ENCODE data around the gene NACA2. TPM values are rescaled to one million over a fixed set of nuclear protein-coding genes. Genes with fewer than 3 reads are reported as not detected.

NACA2 gene
- total RNA-seq, 1 donor, result not detected

DNA sequence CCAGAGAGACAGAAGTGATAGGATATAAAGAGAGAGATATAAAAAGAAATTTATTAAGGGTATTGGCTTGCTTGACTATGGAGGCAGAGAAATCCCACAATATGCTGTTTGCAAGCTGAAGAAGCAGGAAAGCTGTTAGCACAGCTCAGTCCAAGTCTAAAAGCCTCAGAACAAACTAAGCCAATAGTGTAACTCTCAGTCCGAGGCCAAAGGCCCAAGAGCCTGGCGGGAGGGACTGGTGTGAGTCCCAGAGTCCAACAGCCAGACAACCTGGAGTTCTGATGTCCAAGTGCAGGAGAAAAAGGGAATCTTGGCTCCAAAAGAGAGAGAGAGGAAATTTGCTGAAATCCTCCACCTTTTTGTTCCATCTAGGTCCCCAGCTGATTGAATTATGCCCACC is 30.3 kb upstream of the NACA2 start:
- no peak for DNase-seq (ENCODE audit: low read depth)

DNA sequence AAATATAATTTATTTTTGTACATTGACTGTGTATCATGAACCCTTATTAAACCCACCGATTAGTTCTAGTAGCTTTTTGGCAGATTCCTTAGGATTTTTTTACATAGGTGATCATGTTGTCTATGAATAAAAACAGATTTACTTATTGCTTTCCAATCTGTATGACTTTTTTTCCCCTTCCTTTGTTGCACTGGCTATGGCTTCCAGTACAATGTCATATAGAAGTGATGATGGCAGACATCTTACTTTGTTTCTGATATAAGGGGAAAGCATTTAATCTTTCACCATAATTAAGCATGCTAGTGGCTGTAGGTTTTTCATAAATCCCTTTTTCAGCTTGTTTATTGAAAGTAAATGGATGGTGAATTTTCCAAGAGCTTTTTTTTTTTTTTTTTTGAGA is 28.9 kb upstream of the NACA2 start:
- H3K4me3 ChIP-seq (ENCODE audit: low read depth, low read length), result no peak overlapping the region
- no peak for DNase-seq (ENCODE audit: low read depth)
- TF ChIP-seq, protein P1, sequence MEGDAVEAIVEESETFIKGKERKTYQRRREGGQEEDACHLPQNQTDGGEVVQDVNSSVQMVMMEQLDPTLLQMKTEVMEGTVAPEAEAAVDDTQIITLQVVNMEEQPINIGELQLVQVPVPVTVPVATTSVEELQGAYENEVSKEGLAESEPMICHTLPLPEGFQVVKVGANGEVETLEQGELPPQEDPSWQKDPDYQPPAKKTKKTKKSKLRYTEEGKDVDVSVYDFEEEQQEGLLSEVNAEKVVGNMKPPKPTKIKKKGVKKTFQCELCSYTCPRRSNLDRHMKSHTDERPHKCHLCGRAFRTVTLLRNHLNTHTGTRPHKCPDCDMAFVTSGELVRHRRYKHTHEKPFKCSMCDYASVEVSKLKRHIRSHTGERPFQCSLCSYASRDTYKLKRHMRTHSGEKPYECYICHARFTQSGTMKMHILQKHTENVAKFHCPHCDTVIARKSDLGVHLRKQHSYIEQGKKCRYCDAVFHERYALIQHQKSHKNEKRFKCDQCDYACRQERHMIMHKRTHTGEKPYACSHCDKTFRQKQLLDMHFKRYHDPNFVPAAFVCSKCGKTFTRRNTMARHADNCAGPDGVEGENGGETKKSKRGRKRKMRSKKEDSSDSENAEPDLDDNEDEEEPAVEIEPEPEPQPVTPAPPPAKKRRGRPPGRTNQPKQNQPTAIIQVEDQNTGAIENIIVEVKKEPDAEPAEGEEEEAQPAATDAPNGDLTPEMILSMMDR (IDR thresholded peaks at IDR 0.05; ENCODE audit: insufficient read depth, low read depth, low read length), result no peak

More for the DNA sequence above, 30.3 kb upstream of the NACA2 start:
- TF ChIP-seq, protein P1 (IDR thresholded peaks at IDR 0.05; ENCODE audit: insufficient read depth, low read depth, low read length), result no peak
- H3K4me3 ChIP-seq (ENCODE audit: low read depth, low read length), result no peak overlapping the region

DNA sequence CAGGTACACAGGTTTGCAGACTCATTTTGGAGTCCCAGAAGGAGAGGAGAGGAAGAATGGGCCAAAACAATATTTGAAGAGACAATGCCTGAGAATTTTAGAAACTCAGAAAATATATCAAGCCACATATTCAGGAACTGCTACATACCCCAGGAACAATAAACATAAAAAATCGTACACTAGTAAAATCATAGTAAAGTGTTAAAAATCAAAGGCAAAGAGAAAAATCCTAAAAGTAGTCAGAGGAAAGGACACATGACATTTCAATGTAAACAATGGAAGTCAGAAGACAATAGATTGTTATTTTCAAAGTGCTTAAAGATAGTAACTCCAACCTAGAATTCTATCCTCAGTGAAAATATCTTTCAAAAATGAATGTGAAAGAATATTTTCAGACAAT is 28.5 kb upstream of the NACA2 start:
- TF ChIP-seq, protein P1 (IDR thresholded peaks at IDR 0.05; ENCODE audit: insufficient read depth, low read depth, low read length), result no peak
- no peak for DNase-seq (ENCODE audit: low read depth)

DNA sequence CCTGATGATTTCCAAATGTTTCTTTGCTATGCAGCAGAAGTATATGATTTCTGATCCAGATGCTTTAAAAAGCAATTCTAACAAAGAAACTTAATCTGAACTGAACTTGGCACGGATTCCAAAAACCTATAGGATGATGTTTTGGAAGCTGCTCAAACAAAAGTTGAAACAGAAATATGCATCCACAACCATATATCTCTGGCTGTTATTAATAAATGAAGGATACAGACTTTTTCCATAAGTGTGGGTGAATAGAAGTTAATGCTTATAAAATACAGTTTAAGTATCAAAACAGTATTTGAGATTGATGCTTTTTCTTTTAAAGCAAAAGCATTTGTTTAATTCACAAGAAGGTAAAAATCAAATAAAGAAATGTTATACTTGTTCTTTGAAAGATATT is 27.9 kb upstream of the NACA2 start:
- TF ChIP-seq, protein P1 (IDR thresholded peaks at IDR 0.05; ENCODE audit: insufficient read depth, low read depth, low read length), result no peak
- DNase-seq (ENCODE audit: low read depth), result no peak
- no peak overlapping the region for H3K4me3 ChIP-seq (ENCODE audit: low read depth, low read length)

More for the DNA sequence above, 28.5 kb upstream of the NACA2 start:
- H3K4me3 ChIP-seq (ENCODE audit: low read depth, low read length), result no peak overlapping the region

DNA sequence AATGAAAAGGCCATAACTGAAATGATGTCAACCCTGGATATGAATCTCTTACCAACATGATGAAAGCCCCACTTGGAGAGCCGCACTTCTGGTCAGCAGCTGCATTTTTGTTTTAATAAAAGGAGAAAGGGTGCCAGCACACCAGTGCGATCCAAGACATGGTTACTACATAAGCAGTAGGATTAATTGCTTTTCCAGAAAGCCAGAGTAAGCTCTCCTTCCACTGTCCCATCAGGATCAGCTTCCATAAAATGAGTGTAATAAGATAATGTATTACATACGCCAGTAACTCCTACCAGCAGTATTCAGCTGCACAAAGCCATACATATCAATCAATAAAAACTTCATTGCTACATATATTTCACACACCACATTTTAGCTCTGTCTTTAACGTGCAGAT is 26.3 kb upstream of the NACA2 start:
- TF ChIP-seq, protein P1 (IDR thresholded peaks at IDR 0.05; ENCODE audit: insufficient read depth, low read depth, low read length), result no peak
- H3K4me3 ChIP-seq (ENCODE audit: low read depth, low read length), result no peak overlapping the region
- DNase-seq (ENCODE audit: low read depth), result peak; percentile 22

DNA sequence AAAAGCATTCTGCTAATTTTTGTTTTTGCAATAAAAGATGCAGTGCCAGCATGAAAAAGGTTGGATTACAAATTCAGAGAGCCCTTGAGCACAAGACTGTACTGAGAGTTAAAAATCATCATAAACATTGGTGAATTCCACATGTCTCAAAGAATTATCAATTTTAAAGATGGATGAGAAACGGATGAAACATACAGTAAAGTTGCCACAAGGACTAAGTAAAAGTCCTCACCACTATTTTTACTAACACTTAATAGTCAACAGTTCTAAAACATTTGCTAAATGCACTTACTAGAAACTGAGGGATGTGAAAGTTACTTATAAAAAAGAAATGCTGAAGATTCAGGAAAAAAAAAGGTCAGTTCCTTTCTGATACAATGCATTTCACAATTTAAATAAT is 25.8 kb upstream of the NACA2 start:
- TF ChIP-seq, protein P1 (IDR thresholded peaks at IDR 0.05; ENCODE audit: insufficient read depth, low read depth, low read length), result no peak
- no peak for DNase-seq (ENCODE audit: low read depth)
- H3K4me3 ChIP-seq (ENCODE audit: low read depth, low read length), result no peak overlapping the region

DNA sequence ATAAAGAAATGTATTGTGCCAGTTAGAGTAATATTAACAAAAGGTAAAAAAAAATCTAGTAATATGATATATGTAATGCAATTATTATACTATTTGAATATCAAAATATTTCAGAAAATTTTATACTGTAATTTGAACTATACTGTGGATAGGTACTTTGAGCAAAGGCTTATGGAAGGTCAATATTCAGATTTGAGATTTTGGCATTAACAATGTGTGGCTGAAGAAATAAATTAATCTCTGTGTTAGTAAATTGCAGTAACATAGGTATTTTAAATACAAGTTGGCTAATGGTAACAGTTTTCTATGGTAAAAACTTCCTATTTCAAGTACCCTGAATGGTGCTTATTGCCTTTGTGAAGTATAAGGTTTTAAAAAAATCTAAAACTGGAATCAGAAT is 23.2 kb upstream of the NACA2 start:
- H3K4me3 ChIP-seq (ENCODE audit: low read depth, low read length), result no peak overlapping the region
- TF ChIP-seq, protein P1 (IDR thresholded peaks at IDR 0.05; ENCODE audit: insufficient read depth, low read depth, low read length), result no peak
- no peak for DNase-seq (ENCODE audit: low read depth)

All from fibroblast of villous mesenchyme (primary cell).